CD4-positive, alpha-beta T cell (primary cell): Measurements from ENCODE around the gene KMT2B. TPM values are rescaled to one million over a fixed set of nuclear protein-coding genes. Genes with fewer than 3 reads are reported as not detected.

ENCODE experiments used
- ATAC-seq: fragments of 200-7000 bp; cut with Tn5 transposase; one replicate; pipeline ENCODE4 v1.10.0; 2022; ENCODE audit warnings: mild to moderate bottlenecking; ENCODE audit not compliant: poor library complexity
- CTCF ChIA-PET: fragments of 350-600 bp; sonication (Branson Sonifier 250); formaldehyde crosslinking; loops from one replicate; lab custom pipeline; 2021; ENCODE audit warnings: antibody characterized with exemption, inconsistent platforms; lab: Charles Lee
- POLR2A ChIA-PET: fragments of 350-600 bp; sonication (Branson Sonifier 250); formaldehyde crosslinking; loops from one replicate; lab custom pipeline; 2021; ENCODE audit warnings: antibody characterized with exemption, inconsistent platforms; lab: Charles Lee
- DNase-seq, 14 experiments: peaks; one replicate each; pipeline ENCODE4 v3.0.0-alpha.2; 2013 to 2020; ENCODE audit warnings: mixed read lengths in 2 of 14
- H3K27ac ChIP-seq, 2 donors: one replicate each; pipeline versions ENCODE4 v1.5.1 to v1.7.0; 2013; ENCODE audit warnings: low read length in 2 of 2, low read depth in 1 of 2, mild to moderate bottlenecking in 1 of 2
- H3K27me3 ChIP-seq, 2 experiments: 1 replicate in 1 of 2; 2 replicates in 1 of 2; pipeline versions ENCODE4 v1.6.1 to v1.7.0; 2013; ENCODE audit warnings: low read length in 2 of 2, control low read depth in 1 of 2, mild to moderate bottlenecking in 1 of 2, moderate library complexity in 1 of 2; ENCODE audit not compliant: insufficient read depth in 2 of 2, control insufficient read depth in 1 of 2
- H3K36me3 ChIP-seq: one replicate; pipeline ENCODE4 v1.6.1; 2013; ENCODE audit warnings: low read length, control low read depth; ENCODE audit not compliant: insufficient read depth
- H3K4me1 ChIP-seq: one replicate; pipeline ENCODE4 v1.6.1; 2013; ENCODE audit warnings: low read length, control low read depth; ENCODE audit not compliant: insufficient read depth
- H3K4me3 ChIP-seq: one replicate; pipeline ENCODE4 v1.5.1; 2013; ENCODE audit warnings: mild to moderate bottlenecking, low read length, moderate library complexity
- H3K9me3 ChIP-seq, 2 experiments: 1 replicate in 1 of 2; 2 replicates in 1 of 2; pipeline versions ENCODE4 v1.6.1 to v1.7.0; 2013; ENCODE audit warnings: low read length in 2 of 2, mild to moderate bottlenecking in 2 of 2, control low read depth in 1 of 2, moderate library complexity in 1 of 2; ENCODE audit not compliant: control insufficient read depth in 1 of 2, insufficient read depth in 1 of 2
- H3K27ac Mint-ChIP-seq: one replicate; pipeline ENCODE4 v1.8.0; 2020; ENCODE audit warnings: mixed read lengths
- H3K27me3 Mint-ChIP-seq: one replicate; pipeline ENCODE4 v1.8.0; 2021; ENCODE audit warnings: mixed read lengths
- H3K36me3 Mint-ChIP-seq: one replicate; pipeline ENCODE4 v1.8.0; 2021; ENCODE audit warnings: low read depth, mixed read lengths
- H3K4me1 Mint-ChIP-seq: one replicate; pipeline ENCODE4 v1.8.0; 2021; ENCODE audit warnings: low read depth, mixed read lengths
- H3K4me3 Mint-ChIP-seq: one replicate; pipeline ENCODE4 v1.8.0; 2020; ENCODE audit warnings: mild to moderate bottlenecking, mixed read lengths
- H3K9me3 Mint-ChIP-seq: one replicate; pipeline ENCODE4 v1.8.0; 2020; ENCODE audit warnings: mixed read lengths
- CTCF ChIP-seq: fragments of 200-600 bp; IDR thresholded peaks from one replicate; pipeline ENCODE4 v1.8.0; 2022; ENCODE audit warnings: antibody characterized with exemption, mild to moderate bottlenecking
- intact Hi-C, 2 experiments: fragments of 100-400 bp; cut with DNase I in 1 of 2; cut with micrococcal nuclease in 1 of 2; formaldehyde crosslinking; loops; one replicate each; pipeline versions ENCODE4 v1.15.1 to v1.9.0; 2023 to 2025; cut with DNase I, micrococcal nuclease
- total RNA-seq, 174 experiments: library from RNA in 2 of 174; stranded (reverse) in 2 of 174; gene quantifications; one replicate each; pipeline ENCODE4 v1.2.3 and lab custom pipeline; 2021 to 2026

KMT2B gene
- total RNA-seq, 2 experiments from 2014 or later: 59.4 to 59.7 TPM

- Histone ChIP-seq H3K27me3 (peaks cover 0 to 2% of the 10 kb centered on the region in 2 experiments), H3K36me3 (peaks cover 36% of the 10 kb centered on the region), H3K4me3 (peak within 1 kb of the TSS; percentile 81), H3K4me1 (peaks cover 43% of the 10 kb centered on the region), H3K27ac (peak within 1 kb of the TSS in 1 of 2 donors; percentile 97), H3K9me3 (no peaks in the 10 kb centered on the region)
- Mint-ChIP-seq H3K27ac (peak within 1 kb of the TSS; percentile 88), H3K4me1 (peaks cover 41% of the 10 kb centered on the region), H3K4me3 (peak within 1 kb of the TSS; percentile 99), H3K9me3 (no peaks in the 10 kb centered on the region), H3K36me3 (peaks cover 39% of the 10 kb centered on the region), H3K27me3 (peaks cover 15% of the 10 kb centered on the region)
- intact Hi-C loops: loop anchor here (1.0 to 10.0 kb wide), 6 partner anchors 8 to 928 kb away; partner anchors contain the start of genes COX6B1 (in 1 of the 2), ETV2 (in 1 of the 2), KMT2B (in 1 of the 2) and LIN37 (in 1 of the 2)
- DNase-seq (peak in 1 of 14 experiments; percentile 35), ATAC-seq (no peak)
- CTCF ChIA-PET: no interaction called here
- no peak for TF ChIP-seq CTCF
- POLR2A ChIA-PET: interaction anchor here (0.9 to 1.3 kb wide), 5 partner anchors 8 to 54 kb away, joined by 3 to 12 read pairs (median 3); partner anchors contain the start of genes LIN37 and U2AF1L4
Measured at GRCh38 chr19:35756377-35757230, 38.8 kb downstream of the KMT2B start, which contains the start of gene HSPB6. HSPB6 (minus strand) TSS chr19:35757029; CDS start chr19:35757008, 21 bp downstream.

- Mint-ChIP-seq H3K36me3 (peaks cover 45% of the 10 kb centered on the region), H3K27me3 (peaks cover 15% of the 10 kb centered on the region), H3K4me3 (peak overlapping the region; percentile 99), H3K9me3 (no peaks in the 10 kb centered on the region), H3K4me1 (peaks cover 41% of the 10 kb centered on the region), H3K27ac (peak overlapping the region; percentile 88)
- intact Hi-C loops: loop anchor here (1.0 to 10.0 kb wide), 6 partner anchors 9 to 928 kb away; partner anchors contain the start of genes COX6B1 (in 1 of the 2), ETV2 (in 1 of the 2), KMT2B (in 1 of the 2) and LIN37 (in 1 of the 2)
- H3K9me3 ChIP-seq: no peaks in the 10 kb centered on the region
- CTCF ChIA-PET: no interaction called here
- peaks cover 40% of the 10 kb centered on the region for H3K36me3 ChIP-seq
- no peak for TF ChIP-seq CTCF
- POLR2A ChIA-PET: interaction anchor here (0.9 to 1.3 kb wide), 5 partner anchors 9 to 55 kb away, joined by 3 to 12 read pairs (median 3); partner anchors contain the start of genes LIN37 and U2AF1L4
- no peak for ATAC-seq
- peak in 1 of 14 experiments; percentile 51 for DNase-seq
- peaks cover 43% of the 10 kb centered on the region for H3K4me1 ChIP-seq
- peaks cover 0 to 2% of the 10 kb centered on the region in 2 experiments for H3K27me3 ChIP-seq
- peak overlapping the region; percentile 81 for H3K4me3 ChIP-seq
- no peak overlapping the region for H3K27ac ChIP-seq
Measured at GRCh38 chr19:35757231-35757748, 39.5 kb downstream of the KMT2B start.
